ENCODE results near the gene BFSP2. TPM values are rescaled to one million over a fixed set of nuclear protein-coding genes. Genes with fewer than 3 reads are reported as not detected.
A peak's percentile ranks its signal among the peaks of the same experiment; 100 is the strongest.

BFSP2 gene
- total and polyA plus RNA-seq, 2 donors (not counting 1 experiment from before 2014, with no cell fraction given), result 0.60 to 1.6 TPM

- intact Hi-C loops (cut with micrococcal nuclease), result loop anchor here (1.0 to 2.0 kb wide), 4 partner anchors 9 to 106 kb away; partner anchors contain the start of gene CDV3
- Histone ChIP-seq H3K4me1 (ENCODE audit: control insufficient read depth in 2 of 2, insufficient read depth in 2 of 2, low read length in 2 of 2) (peaks cover 55 to 65% of the 10 kb centered on the region in 2 donors), H3K4me2 (replicated peaks; ENCODE audit: low read depth, low read length, poor library complexity, severe bottlenecking) (peak overlapping the region; percentile 73), H4K20me1 (ENCODE audit: control insufficient read depth, insufficient read depth, low read length, poor library complexity, severe bottlenecking) (no peaks in the 10 kb centered on the region), H3K4me3 (ENCODE audit: control extremely low read depth in 1 of 5, extremely low read depth in 1 of 5, insufficient read depth in 1 of 5, low read depth in 2 of 5, low read length in 4 of 5) (peak overlapping the region in 3 of 5 experiments; percentile 12 to 38 (median 17)), H3K27ac (ENCODE audit: low read length in 2 of 2) (peak overlapping the region; percentile 38 to 40), H3K79me2 (ENCODE audit: control insufficient read depth, insufficient read depth, low read length) (no peaks in the 10 kb centered on the region), H2AFZ (ENCODE audit: insufficient read depth, low read depth, low read length, poor library complexity, severe bottlenecking) (peak overlapping the region; percentile 31), H3K9ac (ENCODE audit: low read length) (no peak overlapping the region), H3K36me3 (replicated peaks in 1 of 2; ENCODE audit: control extremely low read depth in 1 of 2, control insufficient read depth in 1 of 2, extremely low read depth in 1 of 2, insufficient read depth in 2 of 2, low read length in 1 of 2) (no peaks in the 10 kb centered on the region), H3K27me3 (replicated peaks in 1 of 4; ENCODE audit: control extremely low read depth in 1 of 4, control insufficient read depth in 3 of 4, insufficient read depth in 4 of 4, low read length in 3 of 4) (no peaks in the 10 kb centered on the region), H3K9me3 (ENCODE audit: control extremely low read depth in 1 of 3, control insufficient read depth in 2 of 3, insufficient read depth in 1 of 3, low read length in 2 of 3) (no peaks in the 10 kb centered on the region)
- WGBS (ENCODE audit: insufficient coverage), result 13% methylated on average over 5 of the region's 12 CpGs
- H3K27me3 Mint-ChIP-seq, result no peaks in the 10 kb centered on the region
- TF ChIP-seq EZH2 (IDR thresholded peaks at IDR 0.05; ENCODE audit: borderline replicate concordance, insufficient read depth, low read depth, low read length, poor library complexity, severe bottlenecking) (no peak), CTCF (IDR thresholded peaks at IDR 0.05) (no peak)
- no peaks in the 10 kb centered on the region for H3K9me3 Mint-ChIP-seq (ENCODE audit: insufficient read depth)
- peaks cover 74% of the 10 kb centered on the region for H3K4me1 Mint-ChIP-seq
- ATAC-seq (ENCODE audit: low read depth) (peak; percentile 70), DNase-seq (peak; percentile 72)
- CTCF ChIA-PET, result interaction anchor here (0.8 to 8.1 kb wide), 6 partner anchors 10 to 109 kb away, joined by 3 to 82 read pairs (median 38); partner anchors contain the start of gene CDV3
- POLR2A ChIA-PET, result interaction anchor here (0.7 to 2.2 kb wide), 2 partner anchors 24 to 106 kb away, joined by 4 to 14 read pairs; partner anchors contain the start of gene CDV3
- peak overlapping the region; percentile 81 for H3K4me3 Mint-ChIP-seq
- H3K27ac Mint-ChIP-seq, result peak overlapping the region; percentile 78
Measured at GRCh38 chr3:133466531-133467386, 66.9 kb downstream of the BFSP2 start.
